Fibroblast of villous mesenchyme (primary cell): Measurements from ENCODE around the gene CCDC185. TPM values are rescaled to one million over a fixed set of nuclear protein-coding genes. Genes with fewer than 3 reads are reported as not detected.
"Not testable (repeated sequence)": the region's sequence is repeated elsewhere in the genome, so short reads cannot be mapped to it uniquely, and the experiment has no call there.

Source experiments
- DNase-seq: peaks from one replicate; pipeline ENCODE4 v3.0.0-alpha.2; 2010; ENCODE audit warnings: low read depth
- H3K4me3 ChIP-seq: 2 replicates; pipeline ENCODE4 v1.5.1; 2011; ENCODE audit warnings: low read depth, mild to moderate bottlenecking, low read length
- CTCF ChIP-seq: IDR thresholded peaks from 2 replicates; pipeline ENCODE4 v1.5.1; 2012; ENCODE audit warnings: low read depth, mild to moderate bottlenecking, low read length; ENCODE audit not compliant: insufficient read depth
- total RNA-seq: library from RNA; depleted of rRNA; stranded (reverse); fragments of >200 nt; gene quantifications from 2 replicates; pipeline ENCODE4 v1.2.3, GENCODE V29; 2012

Gene CCDC185
- total RNA-seq, 1 donor: not detected

GRCh38 chr1:223390618-223391017, 2.6 kb upstream of the CCDC185 start:
- H3K4me3 ChIP-seq: no peak overlapping the region
- DNase-seq: no peak
- no peak for TF ChIP-seq CTCF

- no peak for DNase-seq
- no peak for TF ChIP-seq CTCF
- H3K4me3 ChIP-seq: no peak overlapping the region
These were observed 1.0 kb downstream of the CCDC185 start for GRCh38 chr1:223394242-223394641.

- no peak for DNase-seq
- TF ChIP-seq CTCF: no peak
- no peak overlapping the region for H3K4me3 ChIP-seq
These were observed 1.5 kb downstream of the CCDC185 start for GRCh38 chr1:223394706-223395105.

- not testable (repeated sequence) for H3K4me3 ChIP-seq, DNase-seq
These were observed 6.2 kb downstream of the CCDC185 start for GRCh38 chr1:223399393-223399792.

- peak; percentile 61 for DNase-seq
- TF ChIP-seq CTCF: no peak
- H3K4me3 ChIP-seq: no peak overlapping the region
These were observed 8.9 kb downstream of the CCDC185 start for GRCh38 chr1:223401873-223402789.

GRCh38 chr1:223402790-223403142, 9.6 kb downstream of the CCDC185 start:
- H3K4me3 ChIP-seq: no peak overlapping the region
- no peak for TF ChIP-seq CTCF
- DNase-seq: no peak

- H3K4me3 ChIP-seq: no peak overlapping the region
- peak; percentile 44 for DNase-seq
- no peak for TF ChIP-seq CTCF
These were observed 10.1 kb downstream of the CCDC185 start for GRCh38 chr1:223403184-223403815.
